GM21423 (cell line): ENCODE measurements around the gene PAPSS2.
"Not testable (repeated sequence)": the region's sequence is repeated elsewhere in the genome, so short reads cannot be mapped to it uniquely, and the experiment has no call there.

ENCODE experiments used
- ATAC-seq: cut with Tn5 transposase; IDR thresholded peaks from one replicate; pipeline ENCODE4 v1.9.1; 2021; ENCODE audit warnings: mild to moderate bottlenecking, moderate library complexity; ENCODE audit not compliant: unreplicated experiment

The PAPSS2 gene

GRCh38 chr10:87702260-87702972 is 42.7 kb downstream of the PAPSS2 start:
- no peak for ATAC-seq

GRCh38 chr10:87702973-87703294 is 43.3 kb downstream of the PAPSS2 start:
- ATAC-seq = no peak

- no peak for ATAC-seq
Observed at GRCh38 chr10:87703771-87704170, 44.1 kb downstream of the PAPSS2 start.

- no peak for ATAC-seq
Observed at GRCh38 chr10:87705339-87705738, 45.7 kb downstream of the PAPSS2 start.

GRCh38 chr10:87706731-87707130 is 47.1 kb downstream of the PAPSS2 start:
- no peak for ATAC-seq

DNA sequence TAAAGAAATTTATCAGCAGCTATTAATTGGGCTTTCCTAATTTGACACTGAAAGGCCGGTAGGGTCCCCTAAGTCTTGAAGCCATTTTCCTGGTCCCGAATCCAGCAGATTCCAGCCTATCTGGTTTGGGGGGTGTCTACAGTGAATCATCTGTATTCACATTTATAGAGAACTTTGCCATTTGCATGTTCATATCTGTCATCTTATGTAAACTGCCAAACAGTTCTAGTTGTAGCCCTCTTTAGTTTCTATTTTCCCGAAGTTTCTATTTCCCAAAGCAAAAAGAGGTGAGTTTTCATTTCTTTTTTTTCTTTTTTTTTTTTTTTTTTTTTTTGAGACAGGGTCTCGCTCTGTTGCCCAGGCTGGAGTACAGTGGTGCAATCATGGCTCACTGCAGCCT is 47.6 kb downstream of the PAPSS2 start:
- no peak for ATAC-seq

- no peak for ATAC-seq
Observed at GRCh38 chr10:87712913-87713616, 53.4 kb downstream of the PAPSS2 start.

DNA sequence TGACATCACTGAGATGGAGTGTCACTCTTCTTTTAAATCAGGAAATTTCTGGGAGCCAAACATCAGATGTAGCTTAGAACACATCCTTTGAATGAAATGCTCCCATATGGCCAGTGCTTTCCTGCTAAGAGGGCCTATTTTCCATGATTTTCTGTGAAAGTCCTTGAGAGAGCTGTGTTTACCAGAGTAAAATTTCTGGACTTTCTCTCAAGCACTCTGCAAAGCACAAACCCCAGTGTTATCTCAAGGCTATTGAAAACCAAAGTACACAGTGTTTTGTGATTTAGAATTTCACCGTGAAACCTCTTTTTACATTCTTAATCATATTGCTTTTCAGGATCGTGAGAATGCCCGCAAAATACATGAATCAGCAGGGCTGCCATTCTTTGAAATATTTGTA is 54.0 kb downstream of the PAPSS2 start:
- ATAC-seq = no peak

DNA sequence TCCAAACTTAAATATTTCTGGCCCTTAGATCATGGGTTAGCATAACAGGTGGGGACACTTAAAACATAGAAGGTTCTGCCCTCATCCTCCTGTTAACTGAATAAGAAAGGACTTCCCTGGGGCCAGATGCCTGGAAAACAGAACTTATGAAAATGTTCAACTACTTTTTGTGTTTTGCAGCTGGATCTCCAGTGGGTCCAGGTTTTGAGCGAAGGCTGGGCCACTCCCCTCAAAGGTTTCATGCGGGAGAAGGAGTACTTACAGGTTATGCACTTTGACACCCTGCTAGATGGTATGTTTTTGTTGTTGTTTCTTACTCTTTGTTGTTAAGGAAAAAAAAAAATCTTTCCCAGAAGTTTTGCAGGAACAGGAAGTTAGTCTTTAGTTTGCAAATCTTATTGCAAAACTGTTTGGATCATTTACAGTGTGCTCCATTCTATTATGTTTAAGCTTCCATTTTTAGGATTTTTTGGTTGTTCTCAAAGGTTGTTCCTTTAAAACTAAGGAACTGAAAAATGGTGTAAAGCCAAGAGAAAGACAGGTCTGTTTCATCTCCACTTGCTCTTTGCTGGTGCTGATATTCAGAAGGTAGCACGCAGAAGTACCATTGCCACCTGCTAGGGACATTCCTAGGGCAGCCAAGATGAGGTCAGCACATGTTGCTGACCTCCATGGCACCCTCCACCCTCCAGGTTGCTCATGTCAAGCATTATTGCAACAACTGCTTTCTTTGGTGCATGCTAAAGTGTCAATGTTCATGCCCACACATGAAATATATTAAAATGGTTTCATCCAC is 56.1 kb downstream of the PAPSS2 start:
- no peak for ATAC-seq

GRCh38 chr10:87716348-87716670 is 56.6 kb downstream of the PAPSS2 start:
- no peak for ATAC-seq

GRCh38 chr10:87720665-87721064 is 61.0 kb downstream of the PAPSS2 start:
- ATAC-seq = no peak

DNA sequence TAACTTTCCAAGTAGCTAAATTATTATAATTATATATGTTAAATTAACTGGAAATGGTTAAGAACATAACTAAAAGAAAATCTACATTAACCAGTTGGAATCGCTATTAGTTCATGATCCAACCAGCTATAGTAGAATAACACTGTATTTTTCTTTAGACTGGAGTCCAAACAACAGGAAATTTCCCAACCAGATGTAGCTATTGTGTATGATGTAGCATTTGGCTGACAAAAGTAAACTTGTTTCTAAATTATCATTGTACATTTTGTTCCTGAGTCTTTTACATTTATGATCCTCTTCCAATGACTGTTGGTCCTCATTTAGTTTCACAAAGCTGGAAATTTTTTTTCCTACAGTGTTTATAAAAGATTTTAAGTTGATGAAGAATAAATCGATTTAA is 62.1 kb downstream of the PAPSS2 start:
- ATAC-seq = no peak

- no peak for ATAC-seq
Observed at GRCh38 chr10:87722716-87723115, 63.0 kb downstream of the PAPSS2 start.

DNA sequence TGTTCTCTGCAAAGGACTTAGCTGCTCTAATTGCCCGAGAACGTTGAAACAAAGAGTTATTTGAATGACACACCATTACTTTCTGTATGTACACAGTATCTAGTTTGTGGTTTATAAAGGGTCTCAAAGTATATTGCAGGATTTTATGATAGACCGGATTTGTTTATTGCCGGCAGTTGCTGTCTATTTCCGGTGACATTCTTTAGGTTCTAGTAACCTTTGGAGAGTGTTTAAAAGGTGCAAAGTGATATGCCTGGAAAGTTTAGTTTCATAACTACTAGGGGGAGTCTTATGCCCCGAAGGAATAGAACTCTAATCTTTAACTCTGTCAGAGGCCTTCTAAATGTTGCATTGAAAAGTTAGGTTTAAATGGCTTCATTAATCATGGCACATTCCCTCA is 63.8 kb downstream of the PAPSS2 start:
- no peak for ATAC-seq

DNA sequence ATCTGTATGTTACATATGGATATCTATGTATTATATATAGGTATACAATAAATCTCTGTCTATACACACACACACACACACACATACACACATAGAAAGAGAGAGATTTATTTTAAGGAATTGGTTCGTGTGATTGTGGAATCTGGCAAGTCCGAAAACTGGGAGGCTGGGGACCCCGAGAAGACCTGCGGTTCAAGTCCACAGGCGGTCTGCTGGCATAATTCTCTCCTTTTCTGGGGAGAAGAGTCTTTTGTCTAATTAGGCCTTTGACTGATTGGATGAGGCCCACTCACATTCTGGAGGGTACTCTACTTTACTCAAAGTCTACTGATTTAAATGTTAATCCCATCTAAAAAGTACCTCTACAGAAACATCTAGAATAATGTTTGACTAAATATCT is 65.1 kb downstream of the PAPSS2 start:
- no peak for ATAC-seq

- ATAC-seq = no peak
Observed at GRCh38 chr10:87729940-87730339, 70.3 kb downstream of the PAPSS2 start.

DNA sequence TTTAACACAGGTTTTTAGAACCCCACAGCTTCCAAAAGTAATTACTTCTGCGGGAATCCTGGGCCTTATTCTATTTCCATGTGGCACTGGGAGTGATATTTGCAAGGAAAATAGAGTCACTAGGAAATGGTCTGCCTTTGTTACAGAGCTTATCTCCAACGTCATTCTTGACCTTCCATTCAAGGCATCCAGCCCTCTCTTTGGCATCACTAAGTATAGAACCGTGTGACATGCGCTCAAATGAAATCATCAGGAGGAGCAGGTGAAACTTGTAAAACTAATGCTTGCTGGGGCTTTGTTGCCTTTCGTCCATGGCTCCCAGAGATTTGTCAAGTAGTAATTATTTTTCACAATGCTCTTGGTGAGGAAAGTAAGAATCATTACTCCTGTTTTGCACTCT is 73.4 kb downstream of the PAPSS2 start:
- no peak for ATAC-seq

DNA sequence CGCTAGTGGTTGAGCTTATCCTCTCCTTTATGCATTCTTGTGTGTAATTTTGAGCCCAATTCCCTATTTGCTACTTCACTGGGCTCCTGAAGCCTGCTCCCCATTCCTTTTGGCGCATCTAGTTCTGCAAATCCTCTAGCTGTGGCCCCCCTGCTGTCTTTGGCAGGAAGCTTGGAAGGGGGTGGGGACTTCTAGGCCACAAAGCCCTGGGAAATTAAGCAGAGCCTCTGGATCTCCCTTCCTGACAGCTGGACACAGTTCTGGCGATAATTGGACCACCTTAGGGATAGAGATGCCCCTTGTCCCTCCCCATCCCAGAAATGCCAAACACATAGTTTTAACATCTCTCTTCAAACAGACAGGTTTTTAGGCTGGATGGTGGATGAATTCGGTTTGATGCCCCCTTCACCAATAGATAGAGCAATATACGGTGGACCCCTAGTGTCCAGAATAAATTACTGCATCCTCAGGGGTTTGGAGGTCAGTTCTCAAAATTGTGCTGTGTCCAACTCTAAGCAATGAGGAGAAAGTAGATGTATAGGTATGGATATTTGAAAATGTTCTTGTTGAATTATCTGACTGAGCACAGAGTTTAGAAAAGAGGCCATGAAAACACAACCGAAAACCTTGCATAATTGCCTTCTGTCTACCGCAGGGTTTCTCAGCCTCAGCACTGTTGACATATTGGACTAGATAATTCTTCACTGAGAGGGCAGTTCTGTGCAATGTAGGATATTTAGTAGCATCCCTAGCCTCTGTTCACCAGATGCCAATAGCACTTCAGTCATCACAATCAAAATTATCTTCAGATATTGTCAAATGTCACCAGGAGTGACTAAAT is 75.5 kb downstream of the PAPSS2 start:
- ATAC-seq = peak; percentile 65

- not testable (repeated sequence) for ATAC-seq
Observed at GRCh38 chr10:87738253-87738652, 78.6 kb downstream of the PAPSS2 start.

DNA sequence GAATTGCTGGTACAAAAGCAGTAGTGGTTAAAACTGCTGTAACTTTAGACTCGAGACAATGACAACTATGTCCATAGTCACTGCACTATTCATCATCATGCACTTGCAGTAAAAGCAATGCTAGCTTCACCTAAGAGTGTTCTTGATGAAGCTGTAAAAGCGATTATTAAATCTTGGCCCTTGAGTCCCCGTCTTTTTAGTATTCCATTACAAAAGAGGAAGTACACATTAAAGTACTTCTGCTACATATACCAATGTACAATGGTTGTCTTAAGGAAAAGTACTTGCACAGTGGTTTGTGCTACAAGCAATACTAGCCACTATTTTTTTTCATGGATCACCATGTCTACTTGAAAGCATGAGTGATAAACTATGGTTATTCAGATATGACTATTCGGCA is 80.0 kb downstream of the PAPSS2 start:
- ATAC-seq = no peak

GRCh38 chr10:87740254-87740655 is 80.6 kb downstream of the PAPSS2 start:
- ATAC-seq = no peak
